ENCODE data around the gene C1orf116.

The C1orf116 gene

DNA sequence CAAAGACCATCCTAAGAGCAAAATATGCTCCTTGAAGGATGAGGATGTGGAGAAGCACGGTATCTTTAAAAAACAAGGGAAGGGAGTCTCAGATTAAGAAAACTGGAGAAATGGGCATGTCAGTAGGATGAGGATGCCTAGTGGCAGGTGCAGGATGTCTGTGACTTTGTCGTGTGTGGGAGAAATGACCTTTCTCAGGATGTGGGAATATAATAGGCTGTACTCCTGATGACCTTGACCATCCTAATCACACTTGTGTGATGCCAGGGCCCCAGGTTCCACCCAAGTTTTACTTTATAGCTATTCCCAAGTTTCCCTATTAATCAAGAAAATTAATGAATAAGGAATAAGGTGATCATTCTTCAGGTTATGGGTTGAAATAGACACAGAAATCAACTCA, 12.9 kb downstream of the C1orf116 start:
- no peak for DNase-seq (ENCODE audit: low spot score)

DNA sequence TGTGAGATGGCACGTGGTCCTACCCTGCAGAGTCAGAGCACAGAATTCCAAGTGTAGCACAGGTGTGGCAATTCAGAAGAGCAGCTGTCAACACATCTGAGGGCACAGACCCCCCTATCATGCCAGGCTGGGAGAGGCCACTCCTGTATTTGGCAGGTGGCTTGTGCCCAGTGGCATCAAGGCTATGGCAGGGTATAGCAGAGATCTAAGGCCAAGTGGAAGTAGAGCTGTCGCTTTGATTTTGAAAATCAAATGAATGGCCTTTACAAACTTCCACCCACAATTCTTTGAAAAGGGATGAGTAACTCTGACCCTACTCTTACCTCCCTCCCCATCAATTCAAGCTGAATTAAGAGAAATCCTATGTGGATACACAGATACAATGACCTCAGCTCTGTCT, 13.4 kb downstream of the C1orf116 start:
- DNase-seq (ENCODE audit: low spot score), result no peak

- no peak for DNase-seq (ENCODE audit: low spot score)
Observed at GRCh38 chr1:207018707-207019106, 13.8 kb downstream of the C1orf116 start.

DNA sequence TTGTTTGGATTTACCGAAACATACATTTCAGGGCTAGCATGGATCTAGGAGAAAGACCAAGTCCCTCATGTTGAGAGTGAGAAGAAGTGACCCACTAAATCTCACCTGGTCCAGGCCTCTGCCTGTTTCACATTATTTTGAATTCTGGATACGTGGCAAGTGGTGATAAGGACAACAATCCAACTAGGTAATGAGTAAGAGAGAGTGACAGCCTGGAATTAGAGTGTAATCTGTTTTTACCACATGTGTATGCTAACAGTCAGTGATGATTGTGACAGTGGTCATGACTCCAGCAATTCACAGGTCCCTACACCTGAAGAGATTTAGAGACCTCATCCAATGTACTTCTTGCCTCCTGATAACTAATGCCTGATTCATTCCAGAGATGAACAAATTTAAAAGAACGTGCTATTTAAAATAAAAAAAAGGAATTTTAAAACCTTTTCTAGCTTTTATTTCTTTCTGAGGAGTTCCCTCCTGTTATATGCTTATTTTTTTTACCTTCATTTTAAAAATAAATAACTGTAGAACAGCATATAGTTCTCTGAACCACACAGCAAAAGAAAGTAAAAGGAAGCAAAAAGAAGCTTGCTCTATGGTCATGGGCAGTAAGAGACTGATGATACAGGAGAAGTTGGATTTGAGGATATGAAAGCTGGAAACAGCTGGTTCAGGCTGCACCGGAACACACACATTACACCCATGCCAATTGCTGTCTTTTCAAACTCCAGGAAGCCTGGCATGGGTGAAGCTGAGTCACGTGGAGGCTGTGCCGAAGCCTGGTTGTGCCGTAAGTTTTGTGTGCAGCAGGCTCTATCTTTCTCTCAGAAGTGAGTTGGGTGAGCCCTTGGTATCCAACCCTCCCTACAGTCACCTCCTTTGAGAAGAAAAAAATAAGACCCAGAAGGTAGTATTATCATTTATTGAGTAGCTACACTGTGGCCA, 14.7 kb downstream of the C1orf116 start:
- DNase-seq (ENCODE audit: low spot score), result no peak

- DNase-seq (ENCODE audit: low spot score), result no peak
Observed at GRCh38 chr1:207015791-207016190, 16.8 kb downstream of the C1orf116 start.

DNA sequence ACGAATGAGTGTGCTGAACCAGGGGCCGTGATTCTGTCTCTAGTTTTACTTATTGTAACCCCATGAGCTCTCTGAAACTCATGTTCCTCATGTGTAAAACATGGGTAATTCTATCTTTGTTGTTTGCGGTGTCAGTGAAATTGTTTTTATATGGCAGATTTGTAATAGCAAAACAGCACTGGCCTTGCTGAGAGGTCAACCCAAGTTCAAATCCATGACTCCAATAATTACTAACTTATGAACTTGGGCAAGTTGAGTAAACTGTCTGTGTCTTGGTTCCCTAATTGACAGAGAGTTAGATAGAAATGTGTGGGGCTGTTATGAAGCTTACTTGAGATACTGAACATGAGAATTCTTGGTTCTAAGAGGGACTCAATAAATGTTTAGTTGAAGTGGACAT, 17.8 kb downstream of the C1orf116 start:
- no peak for DNase-seq (ENCODE audit: low spot score)

DNA sequence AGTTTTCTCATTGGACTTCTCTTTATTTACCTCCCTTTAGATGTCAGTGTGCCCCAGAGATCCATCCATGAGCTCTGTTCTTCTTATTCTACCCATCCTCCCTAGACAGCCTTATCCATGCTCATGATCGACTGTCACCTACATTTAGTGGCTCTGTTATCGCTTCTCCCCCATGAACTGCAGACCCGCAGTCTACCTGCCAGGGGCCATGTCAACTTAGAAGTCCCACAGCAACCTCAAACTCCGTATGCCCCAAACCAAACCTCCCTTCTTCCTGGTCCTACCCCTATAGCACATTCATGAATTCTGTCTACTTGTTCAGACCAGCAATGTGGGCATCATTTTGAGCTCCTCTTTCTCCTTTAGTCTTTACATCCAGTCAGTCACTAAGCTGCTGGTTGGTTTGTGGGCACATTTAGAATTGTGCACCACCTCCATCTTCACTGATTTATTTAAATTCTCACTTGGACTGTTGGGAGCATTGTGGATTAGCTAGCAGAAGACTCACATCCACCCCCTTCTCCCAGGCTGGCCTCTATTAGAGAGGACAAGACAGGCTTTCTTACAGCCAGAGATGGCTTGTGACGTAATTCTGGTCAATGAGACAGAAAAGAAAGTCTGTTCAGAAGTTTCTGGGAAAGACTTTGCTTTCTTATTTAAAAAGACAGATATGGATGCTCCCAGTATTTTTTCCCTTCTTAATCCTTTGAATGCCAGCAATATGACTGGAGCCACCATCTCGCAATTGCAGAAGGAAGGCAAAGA, 19.1 kb downstream of the C1orf116 start:
- DNase-seq (ENCODE audit: low spot score), result no peak

GRCh38 chr1:207010726-207011125, 21.8 kb downstream of the C1orf116 start:
- DNase-seq (ENCODE audit: low spot score), result no peak

- DNase-seq (ENCODE audit: low spot score), result no peak
Observed at GRCh38 chr1:207009945-207010344, 22.6 kb downstream of the C1orf116 start.

GRCh38 chr1:207009182-207009850, 23.2 kb downstream of the C1orf116 start:
- DNase-seq (ENCODE audit: low spot score), result no peak

GRCh38 chr1:207007352-207008033, 25.1 kb downstream of the C1orf116 start:
- DNase-seq (ENCODE audit: low spot score), result no peak

DNA sequence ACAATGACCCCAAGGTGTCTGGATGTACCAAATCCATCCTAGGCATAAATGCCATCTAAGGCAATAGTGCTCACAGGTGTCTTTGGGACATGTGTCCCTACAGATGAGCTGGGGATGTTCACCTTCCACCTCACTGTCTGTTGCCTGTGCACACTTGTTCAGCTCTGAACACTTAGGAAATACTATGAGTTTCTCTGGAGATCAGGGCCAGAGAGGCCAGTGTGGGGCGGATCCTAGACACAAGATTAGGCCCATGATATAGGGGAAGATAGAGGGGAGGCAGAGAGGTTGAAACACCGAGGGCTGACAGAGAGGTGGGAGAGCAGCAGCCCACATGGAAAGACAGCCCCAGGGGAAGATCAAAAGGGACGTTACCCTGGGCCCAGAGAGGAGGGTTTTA, 25.6 kb downstream of the C1orf116 start:
- no peak for DNase-seq (ENCODE audit: low spot score)

DNA sequence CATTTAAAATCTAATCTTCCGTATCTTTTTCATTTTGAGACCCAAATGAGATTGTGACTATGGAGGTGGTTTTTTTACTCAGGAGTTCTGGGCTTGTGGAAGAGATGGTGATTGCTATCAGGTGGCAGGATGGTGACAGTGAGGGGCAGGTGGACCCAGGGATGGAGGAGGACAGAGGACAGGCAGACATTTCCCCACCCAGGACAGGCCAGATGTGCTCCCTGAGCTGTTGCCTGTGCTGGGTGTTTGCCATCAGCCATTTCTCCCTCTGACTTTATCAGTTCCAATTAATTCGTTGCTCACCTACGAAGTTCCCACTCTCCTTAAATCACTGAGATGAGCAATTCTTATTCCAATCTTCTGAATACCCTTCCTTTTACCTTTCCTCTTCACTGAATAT, 26.5 kb downstream of the C1orf116 start:
- no peak for DNase-seq (ENCODE audit: low spot score)

DNA sequence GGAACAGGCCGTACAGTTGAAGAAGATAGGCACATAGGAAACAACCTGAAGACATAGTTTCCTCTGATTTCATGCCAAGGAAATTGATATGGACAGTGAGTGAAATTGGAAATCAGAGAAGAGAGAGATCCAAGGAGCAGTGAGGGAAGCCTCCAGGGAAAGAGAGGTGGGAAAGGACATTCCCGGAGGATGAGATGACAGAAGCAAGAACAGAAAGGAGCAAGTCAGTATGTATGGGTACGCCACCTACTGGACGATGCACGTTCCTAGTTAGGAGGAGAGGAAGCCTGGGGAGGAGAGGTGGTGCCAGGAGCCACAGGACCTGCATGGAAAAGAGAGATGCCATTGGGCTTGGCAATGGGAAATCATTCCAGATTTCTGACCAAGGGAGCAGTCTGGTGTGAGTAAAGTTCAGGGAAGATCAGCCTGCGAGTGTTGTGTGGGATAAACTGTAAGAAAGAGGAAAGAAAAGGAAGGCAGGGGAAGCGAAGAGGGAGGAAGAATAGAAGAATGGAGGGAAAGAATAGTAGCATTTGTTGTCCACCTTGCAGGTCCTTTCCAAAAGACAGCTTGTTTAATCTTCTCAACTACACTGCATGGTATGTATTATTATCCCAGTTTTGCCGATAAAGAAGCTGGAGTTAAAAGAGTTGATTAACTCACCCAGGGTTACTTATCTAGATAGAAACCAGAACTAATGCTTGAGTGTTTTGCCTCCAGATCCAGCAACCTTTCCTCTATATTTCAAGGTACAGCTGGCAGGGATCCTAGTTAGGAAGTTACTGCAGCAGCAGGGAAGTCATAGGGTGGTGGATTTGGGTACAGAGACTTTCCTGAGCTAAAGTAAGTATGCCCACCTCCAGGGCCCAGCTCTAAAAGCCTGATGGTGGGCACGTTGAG, 27.4 kb downstream of the C1orf116 start:
- peak; percentile 62 for DNase-seq (ENCODE audit: low spot score)

GRCh38 chr1:207003210-207003609, 29.3 kb downstream of the C1orf116 start:
- no peak for DNase-seq (ENCODE audit: low spot score)

GRCh38 chr1:207002724-207003146, 29.8 kb downstream of the C1orf116 start:
- no peak for DNase-seq (ENCODE audit: low spot score)

DNA sequence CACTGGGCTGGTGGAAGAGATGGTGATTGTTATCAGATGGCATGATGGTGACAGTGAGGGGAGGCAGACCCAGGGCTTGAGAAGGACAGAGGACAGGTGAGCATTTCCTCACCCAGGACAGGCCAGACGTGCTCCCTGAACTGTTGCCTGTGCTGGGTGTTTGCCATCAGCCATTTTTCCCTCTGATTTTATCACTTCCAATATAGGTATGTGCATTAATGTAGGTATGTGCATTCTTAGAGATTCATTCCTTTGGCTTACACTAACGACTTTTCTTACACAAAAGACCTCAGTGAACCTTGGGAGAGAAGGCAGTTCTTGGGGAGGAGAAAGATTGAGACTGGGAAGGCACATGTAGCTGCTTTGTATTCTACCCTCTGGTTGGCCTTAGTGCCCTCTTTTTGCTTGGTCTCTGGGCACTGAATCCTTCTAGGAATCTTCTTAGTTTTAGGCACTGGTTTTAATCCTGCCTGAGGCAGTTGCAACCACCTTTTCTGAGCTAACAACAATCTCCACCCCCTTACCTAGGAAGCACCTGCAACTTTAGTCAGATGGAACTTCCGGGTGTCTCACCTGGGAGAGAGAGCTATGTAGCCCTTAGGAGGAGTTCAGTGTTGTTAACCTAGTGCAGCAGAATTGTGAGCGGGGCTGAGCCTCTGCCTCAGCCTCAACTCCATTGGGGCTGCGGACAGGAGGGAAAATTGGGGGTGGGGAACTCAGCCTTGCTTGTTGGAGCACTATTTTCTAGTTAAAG, 30.9 kb downstream of the C1orf116 start:
- DNase-seq (ENCODE audit: low spot score), result no peak

DNA sequence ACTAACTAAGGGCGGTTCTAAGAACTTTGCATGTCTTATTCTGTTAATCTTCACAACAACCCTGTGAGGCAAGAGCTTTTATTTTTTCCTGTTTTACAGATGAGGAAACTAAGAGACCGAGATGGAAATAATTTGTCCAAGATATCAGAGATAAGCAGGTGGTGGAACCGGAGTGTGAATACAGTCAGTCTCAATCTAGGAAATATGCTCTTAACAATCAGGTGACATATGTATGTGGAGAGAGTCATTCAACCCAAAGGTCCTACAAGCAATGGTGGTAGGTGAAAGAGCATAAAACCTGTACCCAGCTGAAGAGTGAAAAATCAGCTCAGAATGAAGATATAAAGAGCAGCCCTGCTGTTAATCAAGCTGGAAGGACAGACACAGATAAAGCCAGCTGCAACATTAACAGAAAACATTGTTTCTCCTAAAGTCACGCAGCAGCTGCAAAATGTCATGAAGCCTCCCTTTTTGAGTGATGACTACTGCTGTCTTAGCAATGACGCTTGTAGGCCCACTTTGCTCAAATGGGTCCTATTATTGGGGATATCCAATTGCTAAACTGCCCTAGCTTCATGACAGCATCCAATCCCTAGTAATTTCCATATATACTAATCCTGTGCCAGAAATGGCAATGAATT, 31.8 kb downstream of the C1orf116 start:
- DNase-seq (ENCODE audit: low spot score), result no peak

- no peak for DNase-seq (ENCODE audit: low spot score)
Observed at GRCh38 chr1:206998816-206999215, 33.7 kb downstream of the C1orf116 start.

GRCh38 chr1:206992790-206993189, 39.8 kb downstream of the C1orf116 start:
- DNase-seq (ENCODE audit: low spot score), result no peak

Data from NAMALWA (cell line).